ENCODE measurements around the gene HIVEP3.

GRCh38 chr1:41880261-41880660 is 38.5 kb downstream of the HIVEP3 start:
- no peak for TF ChIP-seq POLR2A (IDR thresholded peaks at IDR 0.05)
- TF ChIP-seq, protein P1, sequence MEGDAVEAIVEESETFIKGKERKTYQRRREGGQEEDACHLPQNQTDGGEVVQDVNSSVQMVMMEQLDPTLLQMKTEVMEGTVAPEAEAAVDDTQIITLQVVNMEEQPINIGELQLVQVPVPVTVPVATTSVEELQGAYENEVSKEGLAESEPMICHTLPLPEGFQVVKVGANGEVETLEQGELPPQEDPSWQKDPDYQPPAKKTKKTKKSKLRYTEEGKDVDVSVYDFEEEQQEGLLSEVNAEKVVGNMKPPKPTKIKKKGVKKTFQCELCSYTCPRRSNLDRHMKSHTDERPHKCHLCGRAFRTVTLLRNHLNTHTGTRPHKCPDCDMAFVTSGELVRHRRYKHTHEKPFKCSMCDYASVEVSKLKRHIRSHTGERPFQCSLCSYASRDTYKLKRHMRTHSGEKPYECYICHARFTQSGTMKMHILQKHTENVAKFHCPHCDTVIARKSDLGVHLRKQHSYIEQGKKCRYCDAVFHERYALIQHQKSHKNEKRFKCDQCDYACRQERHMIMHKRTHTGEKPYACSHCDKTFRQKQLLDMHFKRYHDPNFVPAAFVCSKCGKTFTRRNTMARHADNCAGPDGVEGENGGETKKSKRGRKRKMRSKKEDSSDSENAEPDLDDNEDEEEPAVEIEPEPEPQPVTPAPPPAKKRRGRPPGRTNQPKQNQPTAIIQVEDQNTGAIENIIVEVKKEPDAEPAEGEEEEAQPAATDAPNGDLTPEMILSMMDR (IDR thresholded peaks at IDR 0.05), result no peak

Measured in esophagus squamous epithelium (tissue), 4 donors.